Endothelial cell of umbilical vein (primary cell): Measurements from ENCODE around the gene DZIP1. TPM values are rescaled to one million over a fixed set of nuclear protein-coding genes. Genes with fewer than 3 reads are reported as not detected.
"Not testable (repeated sequence)": the region's sequence is repeated elsewhere in the genome, so short reads cannot be mapped to it uniquely, and the experiment has no call there.

Experiments used
- BruUV-seq: library from RNA; stranded (reverse); fragments of 400-500 nt; replicated peaks from 2 replicates; lab custom pipeline; 2021; lab: Mats Ljungman, UMichigan
- CTCF ChIA-PET: fragments of 300-600, 350-600 bp; sonication (Branson Sonifier 250); formaldehyde crosslinking; loops from one replicate; lab custom pipeline; 2021; ENCODE audit warnings: antibody characterized with exemption, inconsistent platforms; lab: Charles Lee
- POLR2A ChIA-PET: fragments of 300-600, 350-600 bp; sonication (Branson Sonifier 250); formaldehyde crosslinking; loops from one replicate; lab custom pipeline; 2021; ENCODE audit warnings: antibody characterized with exemption, inconsistent platforms; lab: Charles Lee
- DNase-seq: peaks from one replicate; pipeline ENCODE4 v3.0.0-alpha.2; 2011; ENCODE audit warnings: low read depth, low spot score
- FAIRE-seq: peaks from 2 replicates; lab custom pipeline; 2011; peaks lifted over from hg19 to GRCh38; lab: Jason Lieb, UNC
- H2AFZ ChIP-seq: 2 replicates; pipeline ENCODE4 v1.6.0; 2012; ENCODE audit warnings: low read depth, low read length, control low read depth, inconsistent platforms
- H3K27ac ChIP-seq: 2 replicates; pipeline ENCODE4 v1.5.1; 2011; ENCODE audit warnings: low read depth, mild to moderate bottlenecking, control low read depth, low read length, moderate library complexity; ENCODE audit not compliant: insufficient read depth
- H3K27me3 ChIP-seq, 2 experiments: 2 replicates each; pipeline versions ENCODE4 v1.6.0 to v1.6.1; 2011; ENCODE audit warnings: low read length in 2 of 2, mixed read lengths in 1 of 2; ENCODE audit not compliant: control insufficient read depth in 2 of 2, insufficient read depth in 2 of 2
- H3K36me3 ChIP-seq, 2 experiments: 2 replicates in 1 of 2; 3 replicates in 1 of 2; pipeline ENCODE4 v1.5.1; 2011; ENCODE audit warnings: low read length in 2 of 2, mild to moderate bottlenecking in 1 of 2, moderate library complexity in 1 of 2; ENCODE audit not compliant: control insufficient read depth in 2 of 2, insufficient read depth in 2 of 2; ENCODE audit errors: extremely low read depth in 1 of 2
- H3K4me1 ChIP-seq: 3 replicates; pipeline ENCODE4 v1.5.1; 2011; ENCODE audit warnings: mild to moderate bottlenecking, low read length; ENCODE audit not compliant: control insufficient read depth, insufficient read depth; ENCODE audit errors: extremely low read depth
- H3K4me2 ChIP-seq: 2 replicates; pipeline ENCODE4 v1.6.1; 2011; ENCODE audit warnings: low read length, control low read depth, mixed read lengths; ENCODE audit not compliant: insufficient read depth
- H3K4me3 ChIP-seq, 3 experiments: fragments of 200-600 bp in 1 of 3; sonication (generic), shearing (Covaris generic) in 1 of 3; replicated peaks in 1 of 3; 2 replicates each; pipeline ENCODE4 v1.5.1; 2011 to 2016; ENCODE audit warnings: control low read depth in 3 of 3, low read length in 3 of 3, mild to moderate bottlenecking in 2 of 3, inconsistent platforms in 1 of 3, low read depth in 1 of 3, moderate library complexity in 1 of 3; ENCODE audit not compliant: insufficient read depth in 1 of 3
- H3K79me2 ChIP-seq: 2 replicates; pipeline ENCODE4 v1.6.0; 2012; ENCODE audit warnings: low read length, inconsistent platforms; ENCODE audit not compliant: control insufficient read depth, insufficient read depth
- H3K9ac ChIP-seq: replicated peaks from 2 replicates; pipeline ENCODE3; 2011; ENCODE audit warnings: low read length, control low read depth; ENCODE audit not compliant: insufficient read depth; ENCODE audit errors: extremely low read depth
- H3K9me1 ChIP-seq: replicated peaks from 3 replicates; pipeline ENCODE4 v1.6.0; 2011; ENCODE audit warnings: mild to moderate bottlenecking, low read length; ENCODE audit not compliant: control insufficient read depth, insufficient read depth; ENCODE audit errors: extremely low read depth
- H3K9me3 ChIP-seq: replicated peaks from 2 replicates; pipeline ENCODE4 v1.5.1; 2012; ENCODE audit warnings: low read length, inconsistent platforms; ENCODE audit not compliant: control insufficient read depth, insufficient read depth
- H4K20me1 ChIP-seq: replicated peaks from 2 replicates; pipeline ENCODE3; 2011; ENCODE audit warnings: mild to moderate bottlenecking, low read length; ENCODE audit not compliant: control insufficient read depth, insufficient read depth; ENCODE audit errors: extremely low read depth
- EZH2 ChIP-seq: IDR thresholded peaks from 2 replicates; pipeline ENCODE4 v1.6.1; 2012; ENCODE audit warnings: borderline replicate concordance, low read depth, mild to moderate bottlenecking, moderate library complexity, low read length, inconsistent platforms; ENCODE audit not compliant: severe bottlenecking
- FOS ChIP-seq: IDR thresholded peaks from 2 replicates; pipeline ENCODE4 v1.6.1; 2011; ENCODE audit warnings: mild to moderate bottlenecking, low read length, moderate library complexity, borderline replicate concordance; ENCODE audit not compliant: insufficient read depth
- GATA2 ChIP-seq: IDR thresholded peaks from 2 replicates; pipeline ENCODE4 v1.7.0; 2011; ENCODE audit warnings: low read depth, mild to moderate bottlenecking, moderate library complexity, mixed read lengths, low read length; ENCODE audit not compliant: insufficient read length, insufficient read depth
- JUN ChIP-seq: IDR thresholded peaks from 2 replicates; pipeline ENCODE4 v1.6.1; 2011; ENCODE audit warnings: borderline replicate concordance, low read depth; ENCODE audit not compliant: insufficient read length, insufficient read depth
- MYC ChIP-seq: IDR thresholded peaks from one replicate; pipeline ENCODE4 v1.6.1; 2011; ENCODE audit warnings: mild to moderate bottlenecking, low read depth, low read length
- POLR2A ChIP-seq: IDR thresholded peaks from 2 replicates; pipeline ENCODE4 v1.6.1; 2012; ENCODE audit warnings: low read depth, mild to moderate bottlenecking, control low read depth, low read length
- POLR2AphosphoS5 ChIP-seq: IDR thresholded peaks from 2 replicates; pipeline ENCODE4 v1.6.1; 2012; ENCODE audit warnings: low read depth, mild to moderate bottlenecking, control low read depth, low read length, moderate library complexity; ENCODE audit not compliant: insufficient read depth
- dilution Hi-C: fragments of 300-500 bp; cut with MboI; formaldehyde crosslinking; loops from one replicate; pipeline ENCODE4 v1.15.0; 2019; ENCODE audit warnings: low sequenced_read_pairs; ENCODE audit not compliant: extremely low pct_ligation_motif_present
- intact Hi-C: fragments of 100-400 bp; cut with micrococcal nuclease; formaldehyde crosslinking; loops from one replicate; pipeline ENCODE4 v1.10.0; 2022
- polyA plus RNA-seq, 4 experiments: library from polyadenylated mRNA; depleted of rRNA in 3 of 4; stranded (reverse) in 3 of 4; unstranded in 1 of 4; fragments of >200 nt; gene quantifications; 2 replicates each; pipeline versions ENCODE4 v1.2.1 to v1.2.3, GENCODE V29; 2011 to 2012; ENCODE audit warnings: missing spikeins in 1 of 4
- total RNA-seq: library from RNA; stranded (reverse); gene quantifications from 2 replicates; pipeline ENCODE4 v1.2.3, GENCODE V29; 2021
- TF ChIP-seq, protein P1 (sequence below): IDR thresholded peaks from 2 replicates; pipeline ENCODE4 v1.6.1; 2011; ENCODE audit not compliant: insufficient read depth, insufficient read length
- TF ChIP-seq, protein P2 (sequence below), 2 donors: IDR thresholded peaks; 1 replicate in 1 of 2; 2 replicates in 1 of 2; pipeline ENCODE4 v1.5.1; 2011; ENCODE audit warnings: low read length in 2 of 2, mild to moderate bottlenecking in 2 of 2, moderate library complexity in 2 of 2, control low read depth in 1 of 2, inconsistent platforms in 1 of 2, low read depth in 1 of 2; ENCODE audit not compliant: insufficient read depth in 1 of 2; ENCODE audit errors: extremely low read depth in 1 of 2

Gene DZIP1
- total and polyA plus RNA-seq, 2 donors (not counting 3 experiments of a cell fraction or from before 2014, with no cell fraction given), result 8.6 to 32.1 TPM

GRCh38 chr13:95570016-95570415, 74.5 kb downstream of the DZIP1 start:
- CTCF ChIA-PET, result no interaction called here
- no peak overlapping the region for H3K27ac ChIP-seq
- no peaks in the 10 kb centered on the region for H3K36me3 ChIP-seq
- dilution Hi-C loops, result no loop called here
- H4K20me1 ChIP-seq, result no peaks in the 10 kb centered on the region
- no peaks in the 10 kb centered on the region for H3K9me3 ChIP-seq
- intact Hi-C loops, result no loop called here
- no peak overlapping the region for H3K9ac ChIP-seq
- no peak overlapping the region for H3K4me3 ChIP-seq
- BruUV-seq, result no TSS peak
- POLR2A ChIA-PET, result no interaction called here
- no peak overlapping the region for H3K4me2 ChIP-seq
- no peak for FAIRE-seq
- no peaks in the 10 kb centered on the region for H3K79me2 ChIP-seq
- H2AFZ ChIP-seq, result no peak overlapping the region
- H3K27me3 ChIP-seq, result no peaks in the 10 kb centered on the region
- peaks cover 7% of the 10 kb centered on the region for H3K4me1 ChIP-seq
- no peak for DNase-seq
- H3K9me1 ChIP-seq, result no peaks in the 10 kb centered on the region
- no peak for TF ChIP-seq POLR2A

DNA sequence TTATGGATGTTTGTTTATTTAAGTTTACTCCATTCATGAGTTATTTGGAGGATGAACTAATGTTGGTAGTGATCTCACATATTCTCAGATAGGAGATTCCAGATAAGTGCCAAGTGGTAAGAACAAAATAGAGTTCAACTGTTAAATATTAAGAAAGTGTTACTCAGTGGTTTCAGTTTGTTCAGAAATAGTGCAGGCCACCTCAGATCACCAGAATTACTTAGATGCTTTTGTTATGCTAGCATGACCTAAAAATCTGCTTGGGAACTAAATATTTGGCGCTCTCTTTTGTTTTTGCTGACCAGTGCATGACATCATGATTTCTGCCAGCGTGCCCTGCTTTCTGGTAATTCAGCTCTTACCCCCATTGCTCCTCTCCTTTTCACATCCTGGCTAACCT, 76.4 kb downstream of the DZIP1 start:
- Histone ChIP-seq H3K36me3 (no peaks in the 10 kb centered on the region), H3K9me1 (no peaks in the 10 kb centered on the region), H3K27me3 (no peaks in the 10 kb centered on the region), H3K9me3 (no peaks in the 10 kb centered on the region), H3K4me3 (no peak overlapping the region), H3K9ac (no peak overlapping the region), H4K20me1 (no peaks in the 10 kb centered on the region), H3K27ac (no peak overlapping the region), H3K4me1 (peaks cover 11% of the 10 kb centered on the region), H3K4me2 (no peak overlapping the region), H2AFZ (no peak overlapping the region), H3K79me2 (no peaks in the 10 kb centered on the region)
- dilution Hi-C loops, result no loop called here
- FAIRE-seq (no peak), DNase-seq (no peak)
- BruUV-seq, result no TSS peak
- intact Hi-C loops, result no loop called here
- CTCF ChIA-PET, result no interaction called here
- TF ChIP-seq, protein P1, sequence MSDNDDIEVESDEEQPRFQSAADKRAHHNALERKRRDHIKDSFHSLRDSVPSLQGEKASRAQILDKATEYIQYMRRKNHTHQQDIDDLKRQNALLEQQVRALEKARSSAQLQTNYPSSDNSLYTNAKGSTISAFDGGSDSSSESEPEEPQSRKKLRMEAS, result no peak
- no peak for TF ChIP-seq MYC
- TF ChIP-seq, protein P2, sequence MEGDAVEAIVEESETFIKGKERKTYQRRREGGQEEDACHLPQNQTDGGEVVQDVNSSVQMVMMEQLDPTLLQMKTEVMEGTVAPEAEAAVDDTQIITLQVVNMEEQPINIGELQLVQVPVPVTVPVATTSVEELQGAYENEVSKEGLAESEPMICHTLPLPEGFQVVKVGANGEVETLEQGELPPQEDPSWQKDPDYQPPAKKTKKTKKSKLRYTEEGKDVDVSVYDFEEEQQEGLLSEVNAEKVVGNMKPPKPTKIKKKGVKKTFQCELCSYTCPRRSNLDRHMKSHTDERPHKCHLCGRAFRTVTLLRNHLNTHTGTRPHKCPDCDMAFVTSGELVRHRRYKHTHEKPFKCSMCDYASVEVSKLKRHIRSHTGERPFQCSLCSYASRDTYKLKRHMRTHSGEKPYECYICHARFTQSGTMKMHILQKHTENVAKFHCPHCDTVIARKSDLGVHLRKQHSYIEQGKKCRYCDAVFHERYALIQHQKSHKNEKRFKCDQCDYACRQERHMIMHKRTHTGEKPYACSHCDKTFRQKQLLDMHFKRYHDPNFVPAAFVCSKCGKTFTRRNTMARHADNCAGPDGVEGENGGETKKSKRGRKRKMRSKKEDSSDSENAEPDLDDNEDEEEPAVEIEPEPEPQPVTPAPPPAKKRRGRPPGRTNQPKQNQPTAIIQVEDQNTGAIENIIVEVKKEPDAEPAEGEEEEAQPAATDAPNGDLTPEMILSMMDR (IDR thresholded peaks at IDR 0.05; ENCODE audit: extremely low read depth in 1 of 2, insufficient read depth in 1 of 2, low read depth in 1 of 2, low read length in 2 of 2), result no peak
- no peak for TF ChIP-seq JUN
- no peak for TF ChIP-seq POLR2AphosphoS5
- no peak for TF ChIP-seq EZH2
- TF ChIP-seq POLR2A, result no peak
- no peak for TF ChIP-seq GATA2
- TF ChIP-seq FOS, result no peak
- POLR2A ChIA-PET, result no interaction called here

- intact Hi-C loops, H3K4me2 ChIP-seq, H3K9me3 ChIP-seq, H3K27ac ChIP-seq, H3K79me2 ChIP-seq, FAIRE-seq, H3K36me3 ChIP-seq, H3K9ac ChIP-seq, POLR2A ChIA-PET, dilution Hi-C loops, H3K27me3 ChIP-seq, DNase-seq, H3K9me1 ChIP-seq, H4K20me1 ChIP-seq, BruUV-seq, H3K4me3 ChIP-seq, H2AFZ ChIP-seq: not testable (repeated sequence)
- CTCF ChIA-PET, result interaction anchor here (1.3 to 3.7 kb wide), 4 partner anchors 11 to 163 kb away, joined by 3 to 57 read pairs (median 14); no protein-coding TSS in a partner anchor
- H3K4me1 ChIP-seq, result peaks cover 11% of the 10 kb centered on the region
Observed at GRCh38 chr13:95565758-95566157, 78.7 kb downstream of the DZIP1 start.
